Naive thymus-derived CD4-positive, alpha-beta T cell (primary cell): ENCODE data around the gene SMARCD3. TPM values are rescaled to one million over a fixed set of nuclear protein-coding genes. Genes with fewer than 3 reads are reported as not detected.
A peak's percentile ranks its signal among the peaks of the same experiment; 100 is the strongest.

Source experiments
- ATAC-seq: fragments of 150-1000 bp; cut with Tn5 transposase; 2 replicates; pipeline ENCODE4 v1.10.0; 2021; ENCODE audit warnings: mild to moderate bottlenecking, moderate library complexity
- CTCF ChIA-PET: fragments of 350-600 bp; sonication (Branson Sonifier 250); formaldehyde crosslinking; loops from one replicate; lab custom pipeline; 2021; ENCODE audit warnings: antibody characterized with exemption; lab: Charles Lee
- POLR2A ChIA-PET: fragments of 350-600 bp; sonication (Branson Sonifier 250); formaldehyde crosslinking; loops from one replicate; lab custom pipeline; 2021; ENCODE audit warnings: antibody characterized with exemption, inconsistent platforms; lab: Charles Lee
- DNase-seq, 9 donors: peaks; one replicate each; pipeline versions ENCODE4 v3.0.0 to v3.0.0-alpha.2; 2020 to 2022; ENCODE audit warnings: mixed read lengths in 1 of 9
- H3K27ac ChIP-seq: one replicate; pipeline ENCODE4 v1.7.0; 2013; ENCODE audit warnings: mild to moderate bottlenecking, low read depth, low read length, moderate library complexity
- H3K27me3 ChIP-seq, 2 donors: one replicate each; pipeline ENCODE4 v1.7.0; 2013; ENCODE audit warnings: low read length in 2 of 2, mild to moderate bottlenecking in 2 of 2, moderate library complexity in 2 of 2; ENCODE audit not compliant: control insufficient read depth in 2 of 2, insufficient read depth in 2 of 2
- H3K36me3 ChIP-seq, 3 experiments: 1 replicate in 2 of 3; 2 replicates in 1 of 3; pipeline ENCODE4 v1.7.0; 2013; ENCODE audit warnings: low read length in 3 of 3, mild to moderate bottlenecking in 3 of 3, moderate library complexity in 1 of 3; ENCODE audit not compliant: insufficient read depth in 3 of 3, control insufficient read depth in 2 of 3
- H3K4me1 ChIP-seq, 2 donors: one replicate each; pipeline ENCODE4 v1.7.0; 2013; ENCODE audit warnings: low read length in 2 of 2, mild to moderate bottlenecking in 2 of 2, moderate library complexity in 1 of 2; ENCODE audit not compliant: control insufficient read depth in 2 of 2, insufficient read depth in 2 of 2
- H3K4me3 ChIP-seq: 2 replicates; pipeline ENCODE4 v1.7.0; 2013; ENCODE audit warnings: mild to moderate bottlenecking, low read length
- H3K9me3 ChIP-seq, 3 experiments: 1 replicate in 2 of 3; 2 replicates in 1 of 3; pipeline ENCODE4 v1.7.0; 2013; ENCODE audit warnings: low read length in 3 of 3; ENCODE audit not compliant: control insufficient read depth in 2 of 3
- H3K27ac Mint-ChIP-seq, 9 donors: one replicate each; pipeline ENCODE4 v1.8.0; 2020 to 2022; ENCODE audit warnings: mixed read lengths in 9 of 9, mild to moderate bottlenecking in 8 of 9, moderate library complexity in 5 of 9, inconsistent platforms in 2 of 9
- H3K27me3 Mint-ChIP-seq, 5 donors: one replicate each; pipeline ENCODE4 v1.8.0; 2021 to 2022; ENCODE audit warnings: mixed read lengths in 5 of 5, mild to moderate bottlenecking in 1 of 5
- H3K36me3 Mint-ChIP-seq, 5 donors: one replicate each; pipeline ENCODE4 v1.8.0; 2020 to 2022; ENCODE audit warnings: mixed read lengths in 5 of 5, mild to moderate bottlenecking in 3 of 5, inconsistent platforms in 1 of 5
- H3K4me1 Mint-ChIP-seq, 7 donors: one replicate each; pipeline ENCODE4 v1.8.0; 2020 to 2022; ENCODE audit warnings: mixed read lengths in 7 of 7, mild to moderate bottlenecking in 3 of 7, inconsistent platforms in 1 of 7
- H3K4me3 Mint-ChIP-seq, 10 donors: one replicate each; pipeline ENCODE4 v1.8.0; 2020 to 2022; ENCODE audit warnings: mild to moderate bottlenecking in 10 of 10, mixed read lengths in 10 of 10, moderate library complexity in 6 of 10, inconsistent platforms in 2 of 10
- H3K9me3 Mint-ChIP-seq, 11 donors: one replicate each; pipeline ENCODE4 v1.8.0; 2020 to 2022; ENCODE audit warnings: mixed read lengths in 11 of 11, mild to moderate bottlenecking in 4 of 11, inconsistent platforms in 1 of 11, moderate library complexity in 1 of 11
- intact Hi-C, 2 donors: fragments of 100-400 bp; cut with micrococcal nuclease; formaldehyde crosslinking; loops; one replicate each; pipeline ENCODE4 v1.15.1; 2023
- polyA plus RNA-seq, 2 donors: library from polyadenylated mRNA; unstranded; fragments of 300-500 nt; fragmentation: Illumina TruSeq; gene quantifications; one replicate each; pipeline ENCODE4 v1.2.3, GENCODE V29; 2021
- total RNA-seq, 6 experiments: library from RNA in 5 of 6; stranded (reverse) in 5 of 6; gene quantifications; 1 replicate in 5 of 6; 2 replicates in 1 of 6; pipeline ENCODE4 v1.2.3 and lab custom pipeline; 2021 to 2026

Gene SMARCD3
- total and polyA plus RNA-seq, 7 experiments from 2014 or later: 3.8 to 45.5 (median 5.1) TPM

GRCh38 chr7:151226560-151226874, 22.0 kb downstream of the SMARCD3 start:
- Mint-ChIP-seq H3K4me3 (peak overlapping the region; percentile 90 to 99 (median 97)), H3K27me3 (peaks cover 0 to 6% (median 0%) of the 10 kb centered on the region in 5 donors), H3K4me1 (peaks cover 27 to 49% (median 41%) of the 10 kb centered on the region in 7 donors), H3K36me3 (peaks cover 9 to 34% (median 11%) of the 10 kb centered on the region in 5 donors), H3K9me3 (no peaks in the 10 kb centered on the region), H3K27ac (peak overlapping the region; percentile 68 to 97 (median 95))
- ChIA-PET CTCF (no interaction called here), POLR2A (interaction anchor here (0.5 to 2.2 kb wide), 4 partner anchors 17 to 1644 kb away, joined by 3 to 10 read pairs (median 6); partner anchors contain the start of gene NUB1)
- Histone ChIP-seq H3K27ac (peak overlapping the region; percentile 84), H3K4me1 (peaks cover 10 to 21% of the 10 kb centered on the region in 2 donors), H3K9me3 (no peaks in the 10 kb centered on the region), H3K27me3 (no peaks in the 10 kb centered on the region), H3K4me3 (peak overlapping the region; percentile 91), H3K36me3 (peaks cover 8 to 35% (median 9%) of the 10 kb centered on the region in 3 experiments)
- no peak for DNase-seq
- intact Hi-C loops: loop anchor here (2.0 to 10.0 kb wide), 9 partner anchors 214 to 1962 kb away; partner anchors contain the start of genes RHEB (in 2 of the 2), ATP6V0E2 (in 1 of the 2), KMT2C (in 1 of the 2) and PRKAG2 (in 1 of the 2)
- ATAC-seq: no peak

- peaks cover 9 to 20% of the 10 kb centered on the region in 2 donors for H3K4me1 ChIP-seq
- H3K27me3 Mint-ChIP-seq: peaks cover 0 to 6% (median 0%) of the 10 kb centered on the region in 5 donors
- peak overlapping the region; percentile 90 to 99 (median 97) for H3K4me3 Mint-ChIP-seq
- peak overlapping the region; percentile 91 for H3K4me3 ChIP-seq
- CTCF ChIA-PET: no interaction called here
- peaks cover 9 to 38% (median 10%) of the 10 kb centered on the region in 3 experiments for H3K36me3 ChIP-seq
- no peak for ATAC-seq
- H3K27ac ChIP-seq: peak overlapping the region; percentile 84
- peaks cover 27 to 44% (median 39%) of the 10 kb centered on the region in 7 donors for H3K4me1 Mint-ChIP-seq
- POLR2A ChIA-PET: interaction anchor here (0.5 to 2.2 kb wide), 4 partner anchors 18 to 1643 kb away, joined by 3 to 10 read pairs (median 5); partner anchors contain the start of gene NUB1
- no peaks in the 10 kb centered on the region for H3K9me3 ChIP-seq
- H3K36me3 Mint-ChIP-seq: peaks cover 9 to 35% (median 11%) of the 10 kb centered on the region in 5 donors
- no peaks in the 10 kb centered on the region for H3K9me3 Mint-ChIP-seq
- no peak for DNase-seq
- H3K27ac Mint-ChIP-seq: peak overlapping the region in 6 of 9 donors; percentile 54 to 95 (median 92)
- intact Hi-C loops: loop anchor here (2.0 to 10.0 kb wide), 9 partner anchors 214 to 1961 kb away; partner anchors contain the start of genes RHEB (in 2 of the 2), ATP6V0E2 (in 1 of the 2), KMT2C (in 1 of the 2) and PRKAG2 (in 1 of the 2)
- no peaks in the 10 kb centered on the region for H3K27me3 ChIP-seq
These were observed 22.5 kb downstream of the SMARCD3 start for GRCh38 chr7:151225948-151226510.

GRCh38 chr7:151223728-151224127, 24.8 kb downstream of the SMARCD3 start:
- POLR2A ChIA-PET: no interaction called here
- peaks cover 14 to 51% (median 20%) of the 10 kb centered on the region in 5 donors for H3K36me3 Mint-ChIP-seq
- H3K4me3 Mint-ChIP-seq: peak overlapping the region in 1 of 10 donors; percentile 37
- no peaks in the 10 kb centered on the region for H3K27me3 Mint-ChIP-seq
- Histone ChIP-seq H3K27me3 (no peaks in the 10 kb centered on the region), H3K9me3 (no peaks in the 10 kb centered on the region), H3K27ac (no peak overlapping the region), H3K4me3 (no peak overlapping the region), H3K36me3 (peaks cover 15 to 60% (median 18%) of the 10 kb centered on the region in 3 experiments), H3K4me1 (peaks cover 9 to 20% of the 10 kb centered on the region in 2 donors)
- H3K27ac Mint-ChIP-seq: no peak overlapping the region
- intact Hi-C loops: loop anchor here in 1 of 2 donors (10.0 kb wide), 2 partner anchors 819 to 1959 kb away; partner anchors contain the start of gene ZNF783
- CTCF ChIA-PET: no interaction called here
- H3K9me3 Mint-ChIP-seq: no peaks in the 10 kb centered on the region
- peaks cover 29 to 45% (median 39%) of the 10 kb centered on the region in 7 donors for H3K4me1 Mint-ChIP-seq
- ATAC-seq (no peak), DNase-seq (no peak)

- CTCF ChIA-PET: no interaction called here
- ATAC-seq (no peak), DNase-seq (no peak)
- Histone ChIP-seq H3K27ac (no peak overlapping the region), H3K4me1 (no peaks in the 10 kb centered on the region), H3K9me3 (no peaks in the 10 kb centered on the region), H3K4me3 (no peak overlapping the region), H3K36me3 (peaks cover 19 to 96% (median 29%) of the 10 kb centered on the region in 3 experiments), H3K27me3 (no peaks in the 10 kb centered on the region)
- POLR2A ChIA-PET: no interaction called here
- no peak overlapping the region for H3K4me3 Mint-ChIP-seq
- H3K36me3 Mint-ChIP-seq: peaks cover 26 to 60% (median 35%) of the 10 kb centered on the region in 5 donors
- peaks cover 0 to 8% (median 0%) of the 10 kb centered on the region in 7 donors for H3K4me1 Mint-ChIP-seq
- no peaks in the 10 kb centered on the region for H3K27me3 Mint-ChIP-seq
- peak overlapping the region in 1 of 9 donors; percentile 31 for H3K27ac Mint-ChIP-seq
- intact Hi-C loops: no loop called here
- H3K9me3 Mint-ChIP-seq: no peaks in the 10 kb centered on the region
These were observed 30.3 kb downstream of the SMARCD3 start for GRCh38 chr7:151218170-151218569.

- Mint-ChIP-seq H3K36me3 (peaks cover 26 to 46% (median 28%) of the 10 kb centered on the region in 5 donors), H3K27ac (no peak overlapping the region), H3K27me3 (no peaks in the 10 kb centered on the region), H3K4me3 (no peak overlapping the region), H3K9me3 (no peaks in the 10 kb centered on the region), H3K4me1 (peaks cover 0 to 5% (median 0%) of the 10 kb centered on the region in 7 donors)
- no peaks in the 10 kb centered on the region for H3K4me1 ChIP-seq
- H3K9me3 ChIP-seq: no peaks in the 10 kb centered on the region
- ChIA-PET CTCF (no interaction called here), POLR2A (no interaction called here)
- intact Hi-C loops: no loop called here
- no peaks in the 10 kb centered on the region for H3K27me3 ChIP-seq
- ATAC-seq (no peak), DNase-seq (no peak)
- H3K4me3 ChIP-seq: no peak overlapping the region
- H3K36me3 ChIP-seq: peaks cover 10 to 83% (median 19%) of the 10 kb centered on the region in 3 experiments
- H3K27ac ChIP-seq: no peak overlapping the region
These were observed 33.1 kb downstream of the SMARCD3 start for GRCh38 chr7:151215396-151215795.

GRCh38 chr7:151213826-151214225, 34.7 kb downstream of the SMARCD3 start:
- Mint-ChIP-seq H3K27me3 (no peaks in the 10 kb centered on the region), H3K27ac (no peak overlapping the region)

More at GRCh38 chr7:151213826-151214225, 34.7 kb downstream of the SMARCD3 start:
- no peaks in the 10 kb centered on the region for H3K9me3 Mint-ChIP-seq
- DNase-seq (no peak), ATAC-seq (no peak)
- Histone ChIP-seq H3K4me3 (no peak overlapping the region), H3K4me1 (no peaks in the 10 kb centered on the region), H3K9me3 (no peaks in the 10 kb centered on the region), H3K27ac (no peak overlapping the region), H3K36me3 (peaks cover 4 to 68% (median 12%) of the 10 kb centered on the region in 3 experiments), H3K27me3 (no peaks in the 10 kb centered on the region)
- intact Hi-C loops: no loop called here
- H3K4me3 Mint-ChIP-seq: no peak overlapping the region
- H3K36me3 Mint-ChIP-seq: peaks cover 22 to 37% (median 25%) of the 10 kb centered on the region in 5 donors
- peaks cover 0 to 5% (median 0%) of the 10 kb centered on the region in 7 donors for H3K4me1 Mint-ChIP-seq
- ChIA-PET CTCF (interaction anchor here (0.6 to 0.8 kb wide), 2 partner anchors 103 to 167 kb away, joined by 3 read pairs; no protein-coding TSS in a partner anchor), POLR2A (no interaction called here)
